ENCODE results near the gene DNMBP. TPM values are rescaled to one million over a fixed set of nuclear protein-coding genes. Genes with fewer than 3 reads are reported as not detected.

Gene DNMBP
- total and polyA plus RNA-seq, 4 experiments from 2014 or later: 1.4 to 4.0 (median 3.8) TPM; not detected in 1

DNA sequence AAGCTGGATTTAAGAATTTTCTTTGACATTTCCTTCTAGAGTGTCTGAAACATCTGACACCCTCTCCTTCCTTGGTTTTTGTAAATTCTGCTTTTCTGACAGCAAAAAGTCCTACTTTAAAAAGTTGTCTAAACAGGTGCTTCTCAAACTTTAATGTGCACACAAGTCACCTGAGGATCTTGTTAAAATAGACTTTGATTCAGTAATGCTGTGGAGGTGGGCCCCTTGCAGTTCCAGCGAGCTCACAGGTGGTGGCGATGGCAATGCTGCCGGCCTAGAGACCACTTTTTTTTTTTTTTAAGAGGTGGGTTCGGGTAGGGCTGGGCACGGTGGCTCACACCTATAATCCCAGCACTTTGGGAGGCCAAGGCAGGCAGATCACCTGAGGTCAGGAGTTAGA is 150.2 kb downstream of the DNMBP start:
- Mint-ChIP-seq H3K27me3 (peaks cover 17% of the 10 kb centered on the region in 2 donors), H3K4me1 (no peaks in the 10 kb centered on the region), H3K4me3 (no peak overlapping the region), H3K27ac (no peak overlapping the region), H3K36me3 (no peaks in the 10 kb centered on the region), H3K9me3 (peaks cover 0 to 2% (median 0%) of the 10 kb centered on the region in 8 donors)
- POLR2A ChIA-PET (ENCODE audit: partially characterized antibody): no interaction called here
- no peak for DNase-seq
- no peak overlapping the region for H3K27ac ChIP-seq (ENCODE audit: low read depth, low read length)
- H3K9me3 ChIP-seq (ENCODE audit: control insufficient read depth in 1 of 2, low read length in 2 of 2): no peaks in the 10 kb centered on the region
- no peaks in the 10 kb centered on the region for H3K27me3 ChIP-seq (ENCODE audit: insufficient read depth, low read length)
- H3K36me3 ChIP-seq (ENCODE audit: insufficient read depth, low read length): no peaks in the 10 kb centered on the region
- no peaks in the 10 kb centered on the region for H3K4me1 ChIP-seq (ENCODE audit: insufficient read depth, low read length)
- CTCF ChIA-PET (ENCODE audit: partially characterized antibody): interaction anchor here (0.8 to 2.8 kb wide), 3 partner anchors 14 to 187 kb away, joined by 3 to 11 read pairs (median 8); no protein-coding TSS in a partner anchor
- intact Hi-C loops (cut with micrococcal nuclease): no loop called here
- H3K4me3 ChIP-seq (ENCODE audit: low read length in 2 of 2): no peak overlapping the region

DNA sequence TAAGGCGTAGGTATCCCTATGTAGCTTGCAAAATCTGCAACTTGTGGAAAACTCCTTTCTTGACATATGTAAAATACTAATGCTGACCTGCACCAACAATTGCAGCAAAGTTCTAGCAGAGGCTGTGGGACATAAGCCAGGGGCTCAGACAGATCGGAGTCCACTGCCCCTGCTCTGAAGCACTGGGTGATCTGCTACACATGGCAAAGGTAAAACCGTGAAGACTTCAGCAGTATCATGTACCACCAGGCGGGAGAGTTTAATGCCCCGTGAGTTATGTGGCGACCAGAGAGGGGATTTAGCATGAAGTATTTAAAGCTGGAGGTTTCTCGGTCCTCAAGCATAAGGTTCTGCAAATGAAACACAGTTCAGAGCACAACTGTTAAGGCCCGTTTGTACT is 150.9 kb downstream of the DNMBP start:
- Mint-ChIP-seq H3K36me3 (no peaks in the 10 kb centered on the region), H3K27ac (no peak overlapping the region), H3K27me3 (peaks cover 10 to 13% of the 10 kb centered on the region in 2 donors), H3K4me1 (no peaks in the 10 kb centered on the region), H3K4me3 (no peak overlapping the region), H3K9me3 (no peaks in the 10 kb centered on the region)
- Histone ChIP-seq H3K9me3 (ENCODE audit: control insufficient read depth in 1 of 2, low read length in 2 of 2) (no peaks in the 10 kb centered on the region), H3K36me3 (ENCODE audit: insufficient read depth, low read length) (no peaks in the 10 kb centered on the region), H3K27me3 (ENCODE audit: insufficient read depth, low read length) (no peaks in the 10 kb centered on the region), H3K4me3 (ENCODE audit: low read length in 2 of 2) (no peak overlapping the region), H3K27ac (ENCODE audit: low read depth, low read length) (no peak overlapping the region), H3K4me1 (ENCODE audit: insufficient read depth, low read length) (no peaks in the 10 kb centered on the region)
- DNase-seq: no peak
- intact Hi-C loops (cut with micrococcal nuclease): no loop called here
- ChIA-PET POLR2A (ENCODE audit: partially characterized antibody) (no interaction called here), CTCF (ENCODE audit: partially characterized antibody) (interaction anchor here (1.1 to 2.8 kb wide), 2 partner anchors 10 to 13 kb away, joined by 3 to 11 read pairs; no protein-coding TSS in a partner anchor)

DNA sequence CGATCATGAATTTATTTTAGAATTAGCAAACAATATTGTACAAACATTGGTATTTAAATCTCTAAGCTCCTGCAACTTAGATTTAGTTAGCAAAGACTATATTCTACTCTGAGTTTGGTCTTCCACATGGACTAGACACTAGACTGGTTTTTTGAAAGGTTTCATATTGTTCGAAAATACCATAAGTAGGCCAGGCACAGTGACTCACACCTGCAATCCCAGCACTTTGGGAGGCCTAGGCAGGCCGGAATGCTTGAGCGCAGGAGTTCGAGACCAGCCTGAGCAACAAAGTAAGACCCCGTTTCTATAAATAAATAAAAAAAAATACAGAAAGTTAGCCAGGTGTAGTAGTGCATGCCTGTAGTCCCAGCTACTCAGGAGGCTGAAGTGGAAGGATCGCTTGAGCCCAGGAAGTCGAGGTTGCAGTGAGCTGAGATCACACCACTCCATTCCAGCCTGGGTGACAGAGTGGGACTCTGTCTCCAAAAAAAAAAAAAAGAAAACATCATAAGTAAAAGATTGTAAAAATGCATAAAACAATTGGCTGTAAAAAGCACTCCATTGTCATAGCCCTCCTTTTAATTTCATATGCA is 154.2 kb downstream of the DNMBP start:
- no peaks in the 10 kb centered on the region for H3K9me3 ChIP-seq (ENCODE audit: control insufficient read depth in 1 of 2, low read length in 2 of 2)
- no peak for DNase-seq
- CTCF ChIA-PET (ENCODE audit: partially characterized antibody): interaction anchor here (1.6 to 4.2 kb wide), 2 partner anchors 12 to 190 kb away, joined by 4 to 28 read pairs; no protein-coding TSS in a partner anchor
- H3K36me3 ChIP-seq (ENCODE audit: insufficient read depth, low read length): no peaks in the 10 kb centered on the region
- intact Hi-C loops (cut with micrococcal nuclease): no loop called here
- POLR2A ChIA-PET (ENCODE audit: partially characterized antibody): no interaction called here
- no peak overlapping the region for H3K4me3 ChIP-seq (ENCODE audit: low read length in 2 of 2)
- Mint-ChIP-seq H3K27me3 (peaks cover 2 to 8% of the 10 kb centered on the region in 2 donors), H3K9me3 (peaks cover 0 to 3% (median 0%) of the 10 kb centered on the region in 8 donors), H3K27ac (no peak overlapping the region), H3K4me1 (no peaks in the 10 kb centered on the region), H3K4me3 (no peak overlapping the region), H3K36me3 (peaks cover 3 to 10% of the 10 kb centered on the region in 2 donors)
- no peak overlapping the region for H3K27ac ChIP-seq (ENCODE audit: low read depth, low read length)
- H3K27me3 ChIP-seq (ENCODE audit: insufficient read depth, low read length): no peaks in the 10 kb centered on the region
- H3K4me1 ChIP-seq (ENCODE audit: insufficient read depth, low read length): no peaks in the 10 kb centered on the region

DNA sequence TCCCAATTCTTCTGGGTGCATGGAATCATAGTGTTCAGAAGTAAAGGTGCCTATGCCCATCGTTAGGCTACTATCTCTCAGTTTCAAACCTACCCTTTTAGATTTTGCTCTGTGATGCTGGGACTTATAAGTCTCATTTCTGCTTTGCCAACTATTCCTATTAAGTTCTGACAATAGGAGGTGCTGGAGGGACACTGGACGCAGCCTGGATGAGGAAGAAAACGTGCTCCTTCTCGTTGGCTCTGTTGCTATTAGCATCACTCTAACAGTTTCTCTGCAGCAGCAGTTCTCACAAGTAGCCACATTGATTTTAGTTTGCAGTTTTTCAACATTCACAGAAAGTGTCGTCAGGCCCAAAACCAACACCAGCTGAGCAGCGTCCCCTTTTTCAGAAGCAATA is 154.9 kb downstream of the DNMBP start:
- POLR2A ChIA-PET (ENCODE audit: partially characterized antibody): no interaction called here

DNA sequence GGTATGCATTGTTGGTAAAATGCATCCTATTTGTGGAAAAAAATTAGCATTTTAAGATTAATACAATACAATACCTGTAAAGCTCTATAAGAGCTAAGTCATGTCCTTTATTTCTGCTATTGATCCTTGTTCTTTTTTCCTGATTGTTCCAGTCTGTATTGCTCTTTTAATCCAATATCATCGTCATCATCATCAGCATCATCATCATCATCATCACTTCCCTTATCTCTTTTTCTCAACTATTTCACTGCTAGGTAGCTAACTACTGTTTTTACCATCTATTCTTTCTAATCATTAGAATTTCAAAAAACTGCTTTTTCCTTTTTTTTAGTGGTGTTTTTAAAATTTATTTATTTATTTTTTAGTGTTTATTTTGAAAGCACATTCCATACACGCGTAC is 156.1 kb downstream of the DNMBP start:
- no peaks in the 10 kb centered on the region for H3K9me3 ChIP-seq (ENCODE audit: control insufficient read depth in 1 of 2, low read length in 2 of 2)
- POLR2A ChIA-PET (ENCODE audit: partially characterized antibody): no interaction called here
- no peak overlapping the region for H3K4me3 ChIP-seq (ENCODE audit: low read length in 2 of 2)
- no peaks in the 10 kb centered on the region for H3K4me1 ChIP-seq (ENCODE audit: insufficient read depth, low read length)
- peaks cover 0 to 3% (median 0%) of the 10 kb centered on the region in 8 donors for H3K9me3 Mint-ChIP-seq
- H3K36me3 Mint-ChIP-seq: peaks cover 3 to 10% of the 10 kb centered on the region in 2 donors
- H3K36me3 ChIP-seq (ENCODE audit: insufficient read depth, low read length): no peaks in the 10 kb centered on the region
- no peak for DNase-seq
- intact Hi-C loops (cut with micrococcal nuclease): no loop called here
- H3K4me3 Mint-ChIP-seq: no peak overlapping the region
- no peak overlapping the region for H3K27ac ChIP-seq (ENCODE audit: low read depth, low read length)
- CTCF ChIA-PET (ENCODE audit: partially characterized antibody): interaction anchor here (1.1 to 4.2 kb wide), 4 partner anchors 8 to 387 kb away, joined by 3 to 28 read pairs (median 6); partner anchors contain the start of gene DNMBP
- peaks cover 2 to 3% of the 10 kb centered on the region in 2 donors for H3K27me3 Mint-ChIP-seq
- no peaks in the 10 kb centered on the region for H3K27me3 ChIP-seq (ENCODE audit: insufficient read depth, low read length)
- peaks cover 0 to 1% (median 0%) of the 10 kb centered on the region in 4 donors for H3K4me1 Mint-ChIP-seq
- no peak overlapping the region for H3K27ac Mint-ChIP-seq

More for the DNA sequence above, 154.9 kb downstream of the DNMBP start:
- CTCF ChIA-PET (ENCODE audit: partially characterized antibody): interaction anchor here (1.5 to 4.2 kb wide), 3 partner anchors 9 to 190 kb away, joined by 4 to 28 read pairs (median 8); no protein-coding TSS in a partner anchor
- no peak for DNase-seq
- Mint-ChIP-seq H3K4me3 (no peak overlapping the region), H3K27me3 (peaks cover 2 to 8% of the 10 kb centered on the region in 2 donors), H3K9me3 (peaks cover 0 to 3% (median 0%) of the 10 kb centered on the region in 8 donors), H3K36me3 (peaks cover 3 to 10% of the 10 kb centered on the region in 2 donors), H3K27ac (no peak overlapping the region), H3K4me1 (no peaks in the 10 kb centered on the region)
- Histone ChIP-seq H3K27me3 (ENCODE audit: insufficient read depth, low read length) (no peaks in the 10 kb centered on the region), H3K36me3 (ENCODE audit: insufficient read depth, low read length) (no peaks in the 10 kb centered on the region), H3K9me3 (ENCODE audit: control insufficient read depth in 1 of 2, low read length in 2 of 2) (no peaks in the 10 kb centered on the region), H3K4me1 (ENCODE audit: insufficient read depth, low read length) (no peaks in the 10 kb centered on the region), H3K27ac (ENCODE audit: low read depth, low read length) (no peak overlapping the region), H3K4me3 (ENCODE audit: low read length in 2 of 2) (no peak overlapping the region)
- intact Hi-C loops (cut with micrococcal nuclease): no loop called here

DNA sequence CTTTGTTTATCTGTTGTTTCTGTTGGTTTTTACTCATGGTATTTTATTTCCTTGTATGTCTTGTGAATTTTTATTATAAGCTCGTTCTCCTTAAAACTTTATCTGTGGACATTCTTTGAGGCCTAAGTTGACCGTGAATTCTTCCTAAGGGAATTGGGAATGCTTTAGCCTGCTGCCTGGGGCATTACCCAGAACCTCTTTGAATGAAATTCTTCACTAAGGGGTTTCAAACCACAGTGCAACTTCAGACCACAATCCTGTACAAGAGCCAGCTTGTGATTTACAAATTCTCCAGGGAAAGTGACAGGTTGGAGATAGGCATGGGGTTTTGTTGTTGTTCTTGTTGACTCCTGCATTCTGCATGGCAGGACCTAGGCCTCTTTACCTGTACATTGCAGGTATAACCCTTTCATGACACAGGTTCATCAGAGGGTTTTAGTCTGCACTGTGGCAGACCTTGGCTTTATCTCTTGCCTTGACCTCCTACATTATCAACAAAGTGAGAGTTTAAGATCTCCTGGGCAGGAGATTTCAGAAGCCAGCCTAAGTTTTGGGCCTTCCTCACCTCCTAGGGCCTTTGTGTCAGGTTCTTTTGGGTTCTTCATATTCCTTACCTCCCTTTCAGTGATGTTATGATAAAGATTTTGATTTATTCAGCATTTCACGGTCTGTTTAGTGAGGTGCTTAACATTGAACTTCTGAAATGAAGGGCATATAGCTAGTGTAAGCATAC is 157.1 kb downstream of the DNMBP start:
- no peak overlapping the region for H3K27ac Mint-ChIP-seq

DNA sequence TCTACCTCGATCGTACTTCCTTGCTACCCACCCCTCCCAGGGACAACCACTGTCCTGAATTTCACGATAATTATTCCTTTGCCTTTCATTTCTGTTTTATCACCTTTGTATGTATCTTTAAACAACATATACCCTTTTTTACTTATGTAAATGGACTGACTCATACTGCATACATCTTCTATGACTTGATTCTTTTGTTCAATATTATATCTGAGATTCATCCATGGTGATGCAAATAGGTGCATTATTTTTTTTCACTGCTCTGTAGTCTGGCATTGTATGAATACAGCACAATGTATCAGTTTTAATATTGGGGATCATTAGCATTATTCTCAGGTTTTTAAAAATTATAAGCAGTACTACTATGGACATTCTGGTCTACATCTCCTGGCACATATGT is 157.9 kb downstream of the DNMBP start:
- no peaks in the 10 kb centered on the region for H3K27me3 Mint-ChIP-seq
- no peaks in the 10 kb centered on the region for H3K27me3 ChIP-seq (ENCODE audit: insufficient read depth, low read length)
- H3K4me3 ChIP-seq (ENCODE audit: low read length in 2 of 2): no peak overlapping the region
- no peak overlapping the region for H3K4me3 Mint-ChIP-seq
- H3K36me3 ChIP-seq (ENCODE audit: insufficient read depth, low read length): no peaks in the 10 kb centered on the region
- H3K27ac ChIP-seq (ENCODE audit: low read depth, low read length): no peak overlapping the region
- no peak for DNase-seq
- H3K9me3 Mint-ChIP-seq: peaks cover 0 to 3% (median 0%) of the 10 kb centered on the region in 8 donors
- no peaks in the 10 kb centered on the region for H3K9me3 ChIP-seq (ENCODE audit: control insufficient read depth in 1 of 2, low read length in 2 of 2)
- H3K27ac Mint-ChIP-seq: peak overlapping the region in 1 of 7 donors; percentile 49
- H3K36me3 Mint-ChIP-seq: peaks cover 3 to 10% of the 10 kb centered on the region in 2 donors
- intact Hi-C loops (cut with micrococcal nuclease): no loop called here
- H3K4me1 ChIP-seq (ENCODE audit: insufficient read depth, low read length): no peaks in the 10 kb centered on the region
- peaks cover 0 to 1% (median 0%) of the 10 kb centered on the region in 4 donors for H3K4me1 Mint-ChIP-seq
- ChIA-PET POLR2A (ENCODE audit: partially characterized antibody) (no interaction called here), CTCF (ENCODE audit: partially characterized antibody) (interaction anchor here (1.4 to 11.2 kb wide), 2 partner anchors 7 to 197 kb away, joined by 3 to 336 read pairs; no protein-coding TSS in a partner anchor)

More for the DNA sequence above, 157.1 kb downstream of the DNMBP start:
- no peak for DNase-seq
- H3K27me3 Mint-ChIP-seq: peaks cover under 1% of the 10 kb centered on the region in 2 donors
- peaks cover 0 to 1% (median 0%) of the 10 kb centered on the region in 4 donors for H3K4me1 Mint-ChIP-seq
- CTCF ChIA-PET (ENCODE audit: partially characterized antibody): interaction anchor here (1.2 to 4.2 kb wide), 3 partner anchors 8 to 193 kb away, joined by 3 to 28 read pairs (median 3); partner anchors contain the start of gene DNMBP
- no peaks in the 10 kb centered on the region for H3K36me3 ChIP-seq (ENCODE audit: insufficient read depth, low read length)
- peaks cover 0 to 3% (median 0%) of the 10 kb centered on the region in 8 donors for H3K9me3 Mint-ChIP-seq
- no peak overlapping the region for H3K27ac ChIP-seq (ENCODE audit: low read depth, low read length)
- POLR2A ChIA-PET (ENCODE audit: partially characterized antibody): no interaction called here
- H3K4me1 ChIP-seq (ENCODE audit: insufficient read depth, low read length): no peaks in the 10 kb centered on the region
- H3K36me3 Mint-ChIP-seq: peaks cover 3 to 10% of the 10 kb centered on the region in 2 donors
- H3K4me3 Mint-ChIP-seq: no peak overlapping the region
- H3K27me3 ChIP-seq (ENCODE audit: insufficient read depth, low read length): no peaks in the 10 kb centered on the region
- intact Hi-C loops (cut with micrococcal nuclease): no loop called here
- H3K9me3 ChIP-seq (ENCODE audit: control insufficient read depth in 1 of 2, low read length in 2 of 2): no peaks in the 10 kb centered on the region
- no peak overlapping the region for H3K4me3 ChIP-seq (ENCODE audit: low read length in 2 of 2)

Data from CD4-positive, alpha-beta memory T cell (primary cell).